Spleen (tissue), 11 donors: ENCODE measurements around the gene GIN1. TPM values are rescaled to one million over a fixed set of nuclear protein-coding genes. Genes with fewer than 3 reads are reported as not detected.
"Not testable (repeated sequence)": the region's sequence is repeated elsewhere in the genome, so short reads cannot be mapped to it uniquely, and the experiment has no call there.

ENCODE experiments used
- DNase-seq: peaks from one replicate; pipeline ENCODE4 v3.0.0-alpha.2; 2020
- H3K27ac ChIP-seq, 8 donors: fragments of 200-600 bp; sonication (generic) in 7 of 8; 1 replicate in 4 of 8; 2 replicates in 4 of 8; pipeline versions ENCODE4 v1.5.0 to v1.8.0; 2016 to 2021; ENCODE audit warnings: inconsistent platforms in 4 of 8, mild to moderate bottlenecking in 4 of 8, moderate library complexity in 1 of 8
- H3K27me3 ChIP-seq, 7 donors: fragments of 200-600 bp; sonication (generic) in 6 of 7; replicated peaks in 1 of 7; 1 replicate in 4 of 7; 2 replicates in 3 of 7; pipeline versions ENCODE4 v1.5.0 to v1.8.0; 2016 to 2021; ENCODE audit warnings: inconsistent platforms in 3 of 7, mild to moderate bottlenecking in 1 of 7
- H3K36me3 ChIP-seq, 6 donors: fragments of 200-600 bp; sonication (generic) in 5 of 6; 1 replicate in 4 of 6; 2 replicates in 2 of 6; pipeline versions ENCODE4 v1.5.0 to v1.8.0; 2016 to 2021; ENCODE audit warnings: inconsistent platforms in 2 of 6
- H3K4me1 ChIP-seq, 6 donors: fragments of 200-600 bp; sonication (generic) in 5 of 6; 1 replicate in 3 of 6; 2 replicates in 3 of 6; pipeline versions ENCODE4 v1.5.0 to v1.8.0; 2016 to 2021; ENCODE audit warnings: inconsistent platforms in 3 of 6
- H3K4me3 ChIP-seq, 8 donors: fragments of 200-600 bp; sonication (generic) in 7 of 8; 1 replicate in 4 of 8; 2 replicates in 4 of 8; pipeline versions ENCODE4 v1.5.0 to v1.8.0; 2016 to 2021; ENCODE audit warnings: inconsistent platforms in 4 of 8, mild to moderate bottlenecking in 4 of 8, moderate library complexity in 2 of 8
- H3K9me3 ChIP-seq, 8 donors: fragments of 200-600 bp; sonication (generic) in 7 of 8; 1 replicate in 4 of 8; 2 replicates in 4 of 8; pipeline versions ENCODE4 v1.5.0 to v1.8.0; 2016 to 2021; ENCODE audit warnings: inconsistent platforms in 4 of 8
- CTCF ChIP-seq, 11 experiments: fragments of 200-600 bp in 7 of 11; fragments of 450-650 bp in 4 of 11; sonication (generic) in 4 of 11; IDR thresholded peaks in 8 of 11; conservative IDR thresholded peaks in 3 of 11; 1 replicate in 7 of 11; 2 replicates in 4 of 11; pipeline versions ENCODE4 v1.4.0 to v1.8.0; 2016 to 2021; ENCODE audit warnings: antibody characterized with exemption in 11 of 11, inconsistent platforms in 4 of 11, mild to moderate bottlenecking in 1 of 11
- POLR2A ChIP-seq, 3 donors: fragments of 450-650 bp; IDR thresholded peaks; one replicate each; pipeline ENCODE4 v1.5.1; 2017; ENCODE audit warnings: antibody characterized with exemption in 3 of 3, mild to moderate bottlenecking in 1 of 3
- POLR2AphosphoS5 ChIP-seq, 3 donors: sonication (generic); formaldehyde crosslinking; IDR thresholded peaks; one replicate each; pipeline ENCODE4 v1.5.1; 2017; ENCODE audit warnings: antibody characterized with exemption in 3 of 3
- WGBS, 5 donors: extraction: QIAGEN DNeasy Blood & Tissue Kit in 3 of 5; methylation state at CpG; one replicate each; pipeline versions ENCODE4 v1.1.5 to v1.1.7; 2013 to 2018; 5-methylcytosine and 5-hydroxymethylcytosine counted together
- intact Hi-C: fragments of 100-400 bp; cut with DNase I; formaldehyde crosslinking; loops from one replicate; pipeline ENCODE4 v1.15.0; 2023; ENCODE audit warnings: low total_unique reads
- polyA plus RNA-seq, 3 donors: library from polyadenylated mRNA; stranded (reverse); fragments of 200-250 nt; gene quantifications; one replicate each; pipeline ENCODE4 v1.2.1, GENCODE V29; 2013
- total RNA-seq, 7 donors: library from RNA; depleted of rRNA in 3 of 7; stranded (reverse); fragments of >200 nt in 3 of 7; fragmentation: NEBNext Ultra II Directional in 4 of 7; extraction: Animal tissue kit (Norgen Biotek cat#: 25700) in 4 of 7; gene quantifications; one replicate each; pipeline versions ENCODE4 v1.1.0 to v1.2.1, GENCODE V29; 2016 to 2021
- donor health status: healthy with polysubstance abuse.
- donor health status: DM: no; HTN: no; CAD: no; lungs with moderate emphysema.
- donor health status: DM: no; HTN: no; CAD: no.
- donor health status: Bipolar disorder and iron deficiency.
- donor health status: healthy.
- donor health status: DM: no; HTN: no; CAD: no.
- donor health status: DM: yes; HTN: yes; CAD: no.

Gene GIN1
- total and polyA plus RNA-seq, 10 donors: 2.9 to 13.2 (median 8.1) TPM

DNA sequence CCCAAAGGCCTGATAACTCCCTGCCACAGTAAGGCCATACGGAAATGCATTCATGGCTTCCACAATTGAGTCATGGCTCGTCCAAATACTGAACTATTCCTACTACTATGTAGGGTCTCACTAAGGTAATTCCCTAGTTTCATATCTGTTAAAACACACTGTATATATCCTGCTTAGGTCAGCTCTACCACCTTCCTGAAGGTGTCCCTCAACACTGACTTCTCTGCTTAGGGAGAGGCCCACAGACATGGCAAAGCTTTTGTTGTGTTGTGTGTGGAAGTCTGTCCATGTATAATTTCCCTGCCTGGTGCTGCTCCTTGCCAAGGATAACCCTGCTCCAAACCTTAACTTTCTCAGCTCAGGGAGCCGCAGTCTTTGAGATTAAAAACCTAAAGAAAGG is 60.4 kb downstream of the GIN1 start:
- no peak overlapping the region for H3K27ac ChIP-seq
- DNase-seq: no peak
- no peaks in the 10 kb centered on the region for H3K4me1 ChIP-seq
- intact Hi-C loops: no loop called here
- H3K4me3 ChIP-seq: no peak overlapping the region
- no peaks in the 10 kb centered on the region for H3K27me3 ChIP-seq
- 73 to 91% (median 83%) methylated on average over 3 of the region's 3 CpGs for WGBS, 5 donors
- H3K9me3 ChIP-seq: no peaks in the 10 kb centered on the region
- TF ChIP-seq POLR2A (IDR thresholded peaks at IDR 0.05) (no peak), POLR2AphosphoS5 (IDR thresholded peaks at IDR 0.05) (no peak), CTCF (IDR thresholded peaks at IDR 0.05 in 8 of 11, conservative IDR thresholded peaks at IDR 0.05 in 3 of 11) (no peak)
- no peaks in the 10 kb centered on the region for H3K36me3 ChIP-seq

- WGBS, 5 donors: 80 to 88% (median 85%) methylated on average over 6 to 7 of the region's 7 CpGs
- Histone ChIP-seq H3K27me3 (no peaks in the 10 kb centered on the region), H3K4me3 (no peak overlapping the region), H3K9me3 (no peaks in the 10 kb centered on the region), H3K36me3 (no peaks in the 10 kb centered on the region), H3K27ac (no peak overlapping the region), H3K4me1 (no peaks in the 10 kb centered on the region)
- no peak for DNase-seq
- intact Hi-C loops: no loop called here
- TF ChIP-seq CTCF (IDR thresholded peaks at IDR 0.05 in 8 of 11, conservative IDR thresholded peaks at IDR 0.05 in 3 of 11): no peak
Measured at GRCh38 chr5:103057208-103058130, 62.5 kb downstream of the GIN1 start.

DNA sequence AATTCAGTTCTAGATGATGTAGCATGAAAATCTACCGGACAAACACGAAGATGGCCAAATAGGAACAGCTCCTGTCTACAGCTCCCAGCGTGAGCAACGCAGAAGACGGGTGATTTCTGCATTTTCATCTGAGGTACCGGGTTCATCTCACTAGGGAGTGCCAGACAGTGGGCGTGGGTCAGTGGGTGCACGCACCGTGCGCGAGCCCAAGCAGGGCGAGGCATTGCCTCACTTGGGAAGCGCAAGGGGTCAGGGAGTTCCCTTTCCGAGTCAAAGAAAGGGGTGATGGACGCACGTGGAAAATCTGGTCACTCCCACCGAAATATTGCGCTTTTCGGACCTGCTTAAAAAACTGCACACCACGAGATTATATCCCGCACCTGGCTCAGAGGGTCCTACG is 73.2 kb downstream of the GIN1 start:
- 88 to 94% (median 93%) methylated on average over 22 of the region's 22 CpGs for WGBS, 5 donors
- not testable (repeated sequence) for DNase-seq, H3K27ac ChIP-seq, H3K9me3 ChIP-seq, H3K4me1 ChIP-seq, H3K27me3 ChIP-seq, H3K4me3 ChIP-seq, H3K36me3 ChIP-seq
- intact Hi-C loops: loop anchor here (10.0 kb wide), 1 partner anchor 462 kb away; no protein-coding TSS in a partner anchor

DNA sequence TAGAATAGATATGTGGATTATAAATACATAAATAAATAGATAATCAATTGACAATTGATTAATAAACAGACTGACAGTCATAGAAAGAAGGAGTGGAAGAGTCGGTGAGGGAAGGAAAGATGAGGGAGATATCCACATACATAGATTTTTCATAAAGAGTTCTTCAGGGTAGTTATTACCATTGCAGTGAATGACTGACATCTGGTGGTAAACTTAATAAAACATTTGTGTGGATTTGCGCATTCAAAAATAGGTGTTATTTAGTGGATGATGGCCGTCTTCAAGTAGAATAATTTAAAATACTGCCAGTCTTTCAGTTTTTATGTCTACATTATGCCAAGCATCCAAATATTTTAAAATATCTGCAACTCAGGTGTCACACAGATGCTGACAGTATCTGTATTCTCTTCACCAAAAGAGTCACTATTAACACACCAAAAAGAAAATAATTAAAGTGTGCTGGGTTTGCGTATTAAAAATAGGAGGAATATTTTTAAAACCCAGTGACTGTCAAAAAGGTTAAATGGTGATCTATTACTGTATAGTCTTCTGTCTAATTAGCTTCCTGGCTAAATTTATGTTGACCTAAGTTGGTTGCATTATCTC is 78.8 kb downstream of the GIN1 start:
- Histone ChIP-seq H3K4me3 (no peak overlapping the region), H3K4me1 (no peaks in the 10 kb centered on the region), H3K27me3 (no peaks in the 10 kb centered on the region), H3K9me3 (no peaks in the 10 kb centered on the region), H3K27ac (no peak overlapping the region), H3K36me3 (no peaks in the 10 kb centered on the region)
- DNase-seq: no peak
- WGBS, 5 donors: 36 to 57% (median 43%) methylated on average over 4 of the region's 4 CpGs
- intact Hi-C loops: loop anchor here (10.0 kb wide), 1 partner anchor 456 kb away; no protein-coding TSS in a partner anchor
- peak in 7 of 11 experiments; percentile 11 to 38 (median 32) for TF ChIP-seq CTCF (IDR thresholded peaks at IDR 0.05 in 8 of 11, conservative IDR thresholded peaks at IDR 0.05 in 3 of 11)
- TF ChIP-seq POLR2A (IDR thresholded peaks at IDR 0.05): no peak
